ENCODE data around the gene S1PR4.

DNA sequence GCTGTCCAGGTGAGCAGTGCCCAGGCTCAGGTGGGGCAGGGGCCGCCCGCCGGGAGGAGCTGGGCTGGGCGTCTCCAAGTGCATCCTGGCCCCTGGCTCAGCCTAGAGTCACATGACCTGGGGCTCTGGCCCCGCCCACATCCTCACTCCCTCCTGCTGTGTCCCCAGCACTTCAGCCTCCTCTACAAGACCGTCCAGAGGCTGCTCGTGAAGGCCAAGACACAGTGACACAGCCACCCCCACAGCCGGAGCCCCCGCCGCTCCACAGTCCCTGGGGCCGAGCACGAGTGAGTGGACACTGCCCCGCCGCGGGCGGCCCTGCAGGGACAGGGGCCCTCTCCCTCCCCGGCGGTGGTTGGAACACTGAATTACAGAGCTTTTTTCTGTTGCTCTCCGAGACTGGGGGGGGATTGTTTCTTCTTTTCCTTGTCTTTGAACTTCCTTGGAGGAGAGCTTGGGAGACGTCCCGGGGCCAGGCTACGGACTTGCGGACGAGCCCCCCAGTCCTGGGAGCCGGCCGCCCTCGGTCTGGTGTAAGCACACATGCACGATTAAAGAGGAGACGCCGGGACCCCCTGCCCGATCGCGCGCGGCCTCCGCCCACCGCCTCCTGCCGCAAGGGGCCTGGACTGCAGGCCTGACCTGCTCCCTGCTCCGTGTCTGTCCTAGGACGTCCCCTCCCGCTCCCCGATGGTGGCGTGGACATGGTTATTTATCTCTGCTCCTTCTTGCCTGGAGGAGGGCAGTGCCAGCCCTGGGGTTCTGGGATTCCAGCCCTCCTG lies 29.1 kb downstream of the S1PR4 start:
- TF ChIP-seq, protein P1, sequence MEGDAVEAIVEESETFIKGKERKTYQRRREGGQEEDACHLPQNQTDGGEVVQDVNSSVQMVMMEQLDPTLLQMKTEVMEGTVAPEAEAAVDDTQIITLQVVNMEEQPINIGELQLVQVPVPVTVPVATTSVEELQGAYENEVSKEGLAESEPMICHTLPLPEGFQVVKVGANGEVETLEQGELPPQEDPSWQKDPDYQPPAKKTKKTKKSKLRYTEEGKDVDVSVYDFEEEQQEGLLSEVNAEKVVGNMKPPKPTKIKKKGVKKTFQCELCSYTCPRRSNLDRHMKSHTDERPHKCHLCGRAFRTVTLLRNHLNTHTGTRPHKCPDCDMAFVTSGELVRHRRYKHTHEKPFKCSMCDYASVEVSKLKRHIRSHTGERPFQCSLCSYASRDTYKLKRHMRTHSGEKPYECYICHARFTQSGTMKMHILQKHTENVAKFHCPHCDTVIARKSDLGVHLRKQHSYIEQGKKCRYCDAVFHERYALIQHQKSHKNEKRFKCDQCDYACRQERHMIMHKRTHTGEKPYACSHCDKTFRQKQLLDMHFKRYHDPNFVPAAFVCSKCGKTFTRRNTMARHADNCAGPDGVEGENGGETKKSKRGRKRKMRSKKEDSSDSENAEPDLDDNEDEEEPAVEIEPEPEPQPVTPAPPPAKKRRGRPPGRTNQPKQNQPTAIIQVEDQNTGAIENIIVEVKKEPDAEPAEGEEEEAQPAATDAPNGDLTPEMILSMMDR (IDR thresholded peaks at IDR 0.05 in 4 of 5, conservative IDR thresholded peaks at IDR 0.05 in 1 of 5): no peak
- no peak for TF ChIP-seq POLR2A (IDR thresholded peaks at IDR 0.05)
